ENCODE data around the gene MYRFL.

- TF ChIP-seq POLR2A (IDR thresholded peaks at IDR 0.05; ENCODE audit: low read length), result no peak
- TF ChIP-seq GATA1 (IDR thresholded peaks at IDR 0.05; ENCODE audit: low read depth, low read length), result no peak
These were observed 41.7 kb upstream of the MYRFL start for GRCh38 chr12:69783365-69783764.
